ENCODE measurements around the gene CCDC85C.

- TF ChIP-seq CTCF (conservative IDR thresholded peaks at IDR 0.05; ENCODE audit: low read length) (no peak), EZH2phosphoT487 (IDR thresholded peaks at IDR 0.05; ENCODE audit: borderline replicate concordance, low read depth, low read length) (no peak)
These were observed 81.5 kb downstream of the CCDC85C start for GRCh38 chr14:99522457-99522891.

Measured in OCI-LY7 (cell line).